Islet precursor cell (in vitro differentiated cells): ENCODE data around the gene GPR183.

Source experiments
- DNase-seq: peaks from one replicate; pipeline ENCODE4 v3.0.0-alpha.2; 2018

GPR183 gene

DNA sequence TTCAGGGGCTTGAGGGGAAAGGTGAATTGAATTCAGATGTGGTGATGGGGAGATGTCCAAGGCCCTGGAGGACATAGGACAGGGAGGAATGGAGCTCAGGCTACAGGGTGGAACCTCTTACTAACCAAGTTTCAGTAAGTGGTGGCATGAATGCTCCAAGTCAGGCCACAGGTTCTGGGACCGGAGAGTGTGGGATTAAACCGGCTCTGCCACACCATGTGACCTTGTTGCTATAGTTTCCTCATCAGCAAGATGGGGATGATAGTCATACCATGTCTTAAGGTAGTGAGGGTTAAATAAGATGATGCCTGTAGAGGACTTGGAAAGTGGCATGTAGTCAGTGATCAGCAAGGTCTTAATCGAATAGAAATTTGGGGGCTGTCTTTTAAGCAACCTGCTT, 16.3 kb downstream of the GPR183 start:
- DNase-seq: no peak

GRCh38 chr13:99289674-99290337, 17.4 kb downstream of the GPR183 start:
- DNase-seq: no peak

DNA sequence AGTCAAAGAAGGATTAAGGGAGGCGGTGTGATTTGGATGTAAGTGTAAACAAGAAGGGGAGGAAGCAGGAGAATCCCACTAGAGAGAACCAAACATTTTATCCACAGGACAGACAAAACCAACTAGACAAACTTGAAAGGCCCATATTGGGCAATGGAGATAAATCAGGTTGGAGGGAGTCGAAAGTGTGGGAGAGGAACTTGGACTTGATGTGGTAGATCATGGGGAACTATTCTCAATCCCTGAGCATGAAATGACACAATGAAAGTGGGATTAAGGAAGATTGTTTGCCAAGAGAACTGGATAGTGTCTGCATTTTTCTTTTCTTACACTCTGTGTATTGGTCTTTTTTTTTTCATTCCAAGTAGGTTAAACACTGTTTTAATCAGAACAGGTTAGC, 17.9 kb downstream of the GPR183 start:
- no peak for DNase-seq

DNA sequence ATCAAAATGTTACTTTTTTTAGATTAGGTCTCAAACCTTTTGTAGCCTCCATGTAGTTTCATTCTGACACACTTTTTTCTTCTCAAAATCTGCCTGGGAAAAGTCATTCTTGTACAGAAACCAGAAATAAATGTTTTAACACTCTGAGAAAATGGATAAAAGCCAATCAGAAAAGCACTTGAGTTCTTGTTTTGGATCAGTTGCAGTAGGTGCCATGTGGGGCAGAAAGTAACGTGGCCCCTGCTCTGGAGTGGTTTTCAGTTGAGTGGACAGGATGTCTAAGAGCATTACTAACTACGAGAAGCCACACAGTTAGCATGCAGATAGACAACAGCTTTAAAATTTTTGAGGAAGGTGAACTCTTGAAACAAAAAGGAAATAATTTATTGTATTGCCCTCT, 19.1 kb downstream of the GPR183 start:
- DNase-seq: no peak

GRCh38 chr13:99287551-99287950, 19.6 kb downstream of the GPR183 start:
- no peak for DNase-seq

DNA sequence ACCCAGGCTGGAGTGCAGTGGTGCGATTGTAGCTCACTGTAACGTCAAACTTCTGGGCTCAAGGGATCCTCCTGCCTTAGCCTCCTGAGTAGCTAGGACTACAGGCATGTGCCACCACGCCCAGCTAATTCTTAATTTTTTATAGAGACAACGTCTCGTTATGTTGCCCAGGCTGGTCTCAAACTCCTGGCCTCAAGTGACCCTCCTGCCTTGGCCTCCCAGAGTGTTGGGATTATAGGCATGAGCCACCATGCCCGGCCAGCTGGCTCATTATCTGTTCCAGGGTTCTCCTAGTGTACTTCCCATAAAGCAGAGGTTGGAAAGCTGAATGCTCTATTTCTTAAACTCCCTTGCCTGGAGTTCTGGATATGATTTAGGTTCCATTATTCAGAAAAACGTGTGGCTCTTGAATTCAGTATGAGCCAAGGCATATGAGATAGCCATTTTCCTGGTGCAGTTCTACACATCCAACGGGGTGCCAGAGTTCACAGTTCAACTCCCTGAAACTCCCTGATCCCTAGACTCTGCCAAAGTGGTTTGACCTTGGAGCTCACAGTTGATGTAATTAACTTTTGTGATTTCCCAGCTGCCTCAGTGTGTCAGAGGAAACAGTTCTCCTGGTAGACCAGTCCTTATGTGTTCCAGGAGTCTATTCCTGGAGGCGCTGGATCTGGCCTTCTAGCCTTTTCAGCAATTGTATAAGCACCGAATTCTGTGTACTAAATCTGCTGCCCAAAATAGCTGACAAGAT, 21.6 kb downstream of the GPR183 start:
- no peak for DNase-seq

GRCh38 chr13:99282264-99283231, 24.7 kb downstream of the GPR183 start:
- no peak for DNase-seq

DNA sequence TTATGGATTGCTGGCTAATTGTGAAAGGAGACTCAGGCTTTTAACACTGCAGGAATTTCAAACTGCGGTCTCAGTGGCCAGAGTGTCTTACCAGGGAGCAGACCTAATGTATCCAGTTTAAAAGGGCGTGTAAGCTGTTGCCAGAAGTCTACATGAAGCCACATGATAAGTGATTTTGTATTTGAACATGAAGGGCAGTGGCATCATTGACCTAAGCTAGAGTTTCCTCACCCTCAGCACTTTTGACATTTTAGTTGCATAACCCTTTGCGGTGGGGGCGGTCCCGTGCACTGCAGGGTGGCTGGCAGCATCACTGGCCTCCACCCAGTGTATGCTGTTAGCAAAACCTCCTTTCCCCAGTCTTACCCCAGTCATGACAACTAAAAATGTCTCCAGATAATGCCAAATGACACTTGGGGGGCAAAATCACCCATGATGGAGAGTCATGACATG, 25.4 kb downstream of the GPR183 start:
- no peak for DNase-seq

DNA sequence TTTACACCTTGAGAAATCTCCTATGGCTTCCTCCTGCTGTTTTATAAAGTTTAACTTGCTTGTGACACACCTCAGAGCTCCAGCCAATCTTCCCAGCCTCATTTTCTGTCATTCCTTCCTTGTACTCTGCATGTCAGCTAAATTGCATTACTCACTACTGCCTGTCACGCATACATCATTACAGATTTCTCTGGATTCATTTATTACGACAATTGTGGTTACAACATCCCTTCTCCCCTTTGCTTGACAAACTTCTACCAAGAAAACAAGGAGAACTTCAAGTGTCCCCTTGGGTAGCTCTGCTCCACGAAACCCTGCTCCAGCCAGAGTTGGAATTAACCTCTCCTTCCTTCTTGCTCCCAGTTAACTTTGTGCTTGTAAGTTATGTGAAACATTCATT, 27.0 kb downstream of the GPR183 start:
- DNase-seq: no peak

GRCh38 chr13:99279637-99280036, 27.6 kb downstream of the GPR183 start:
- no peak for DNase-seq

- no peak for DNase-seq
Observed at GRCh38 chr13:99278843-99279242, 28.4 kb downstream of the GPR183 start.

DNA sequence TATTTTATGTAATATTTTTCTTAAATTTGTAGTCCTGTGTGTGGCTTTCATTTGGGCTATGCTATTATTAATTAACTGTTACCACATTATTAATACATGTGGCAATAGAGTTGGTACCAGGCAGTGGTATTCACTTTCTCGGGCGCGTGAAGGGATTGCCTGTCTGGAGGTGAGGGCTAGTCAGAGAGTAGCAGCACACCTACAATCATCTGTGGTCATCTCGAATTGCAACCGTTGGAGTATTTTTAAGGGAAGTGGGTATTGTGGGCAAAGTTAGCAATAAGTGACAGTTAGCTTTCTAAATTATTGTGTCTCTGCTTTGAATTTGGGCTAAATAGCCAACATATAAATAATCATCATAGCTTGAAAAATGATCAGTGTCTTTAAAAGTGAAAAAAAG, 29.0 kb downstream of the GPR183 start:
- DNase-seq: no peak

- no peak for DNase-seq
Observed at GRCh38 chr13:99277629-99278028, 29.6 kb downstream of the GPR183 start.

- no peak for DNase-seq
Observed at GRCh38 chr13:99276706-99277105, 30.5 kb downstream of the GPR183 start.

DNA sequence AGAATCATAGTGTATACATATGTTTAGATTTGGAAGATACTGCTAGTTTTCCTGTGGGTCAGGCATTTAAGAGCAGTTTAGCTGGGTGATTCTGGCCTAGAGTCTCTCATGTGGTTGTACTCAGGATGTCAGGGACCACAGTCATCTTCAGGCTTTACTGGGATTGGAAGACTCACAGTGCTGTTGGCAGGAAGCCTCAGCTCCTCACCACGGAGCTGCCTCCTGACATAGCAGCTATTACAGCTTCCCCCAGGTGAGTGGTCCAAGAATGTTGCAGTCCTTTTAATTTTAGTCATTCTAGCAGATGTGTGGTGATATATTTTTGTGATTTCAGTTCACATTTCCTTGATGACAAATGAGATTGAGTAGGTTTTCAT, 32.1 kb downstream of the GPR183 start:
- DNase-seq: no peak

DNA sequence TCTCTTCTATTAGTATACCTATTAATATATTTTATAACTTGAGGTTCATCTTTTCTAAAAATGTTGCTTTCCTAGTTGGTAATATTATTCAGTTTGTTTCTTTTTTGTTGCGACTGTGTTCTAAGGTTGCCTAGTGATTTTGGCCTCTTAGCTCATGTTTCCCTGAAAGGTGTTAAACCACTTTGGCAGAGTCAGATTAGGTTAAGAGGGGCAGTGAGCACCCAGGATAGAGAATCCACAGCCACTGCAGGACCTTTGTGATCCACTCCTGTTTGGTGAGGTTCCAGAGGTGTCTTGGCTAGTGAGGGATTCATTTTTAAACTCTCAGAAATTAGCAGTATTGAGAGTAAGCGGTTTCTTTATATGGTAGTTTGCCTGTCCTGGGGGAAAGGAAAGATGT, 34.1 kb downstream of the GPR183 start:
- DNase-seq: no peak

GRCh38 chr13:99272481-99272880, 34.7 kb downstream of the GPR183 start:
- no peak for DNase-seq

- DNase-seq: no peak
Observed at GRCh38 chr13:99271249-99271648, 36.0 kb downstream of the GPR183 start.

GRCh38 chr13:99270518-99270917, 36.7 kb downstream of the GPR183 start:
- no peak for DNase-seq

GRCh38 chr13:99269627-99270241, 37.5 kb downstream of the GPR183 start:
- DNase-seq: no peak

DNA sequence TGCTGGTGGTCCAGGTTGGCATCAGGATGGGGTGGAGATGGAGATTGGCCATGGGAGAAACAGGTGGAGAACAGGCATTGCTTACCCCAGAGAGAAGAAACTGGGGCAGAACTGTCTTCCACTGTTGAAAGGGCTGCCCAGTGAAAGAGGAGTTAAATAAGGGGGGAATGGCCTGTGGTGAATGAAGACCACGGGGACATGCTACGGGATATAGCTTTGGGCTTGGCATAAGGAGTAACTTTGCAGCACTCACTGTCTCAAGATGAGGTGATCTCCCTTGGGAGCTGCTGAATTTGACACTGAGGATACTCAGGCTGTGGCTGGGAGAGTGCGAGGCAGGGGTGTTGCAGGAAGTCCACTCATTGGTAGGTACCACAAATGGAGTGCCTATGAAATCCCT, 38.4 kb downstream of the GPR183 start:
- no peak for DNase-seq

DNA sequence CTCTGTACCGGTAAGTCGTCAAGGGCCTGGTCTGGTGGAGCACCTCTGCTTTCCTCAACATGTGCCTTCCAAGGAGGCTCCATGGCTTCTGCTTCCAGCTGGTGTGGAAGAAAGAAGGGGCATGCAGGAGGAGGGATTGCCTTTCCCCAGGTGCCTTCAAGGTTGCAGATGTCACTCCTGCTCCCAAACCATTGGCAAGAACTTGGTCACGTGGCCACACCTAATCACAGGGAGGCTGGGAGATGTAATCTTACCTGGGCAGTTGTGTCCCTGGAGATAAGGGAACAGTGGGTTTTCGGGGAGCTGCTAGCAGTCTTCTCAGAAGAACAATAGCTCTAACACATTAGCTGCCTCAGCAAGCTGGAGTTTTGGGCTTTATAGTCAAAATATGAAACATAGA, 39.3 kb downstream of the GPR183 start:
- DNase-seq: no peak

DNA sequence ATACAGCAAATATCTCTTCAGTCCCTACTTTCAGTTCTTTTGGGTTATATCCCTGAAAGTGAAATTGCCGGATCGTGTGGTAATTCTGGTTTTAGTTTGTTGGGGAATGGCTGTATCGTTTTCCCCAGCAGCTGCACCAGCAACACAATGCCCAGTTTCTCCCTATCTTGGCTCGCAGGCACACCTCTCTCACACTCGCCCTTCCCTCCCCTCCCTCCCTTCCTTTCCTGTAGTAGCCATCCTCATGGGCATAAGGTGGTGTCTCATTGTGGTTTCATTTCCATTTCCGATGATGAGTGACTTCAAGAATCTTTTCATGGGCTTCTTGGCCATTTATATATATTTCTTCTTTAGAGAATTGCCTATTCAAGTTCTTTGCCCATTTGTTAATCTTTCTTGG, 40.4 kb downstream of the GPR183 start:
- DNase-seq: no peak
